NOMO-1 treated with DMSO at 0.1 percent for 48 hours (cell line): ENCODE results near the gene CERS6.

Experiments used
- DNase-seq: peaks from one replicate; lab custom pipeline; 2025; ENCODE audit not compliant: unreplicated experiment; lab: John Stamatoyannopoulos, UW

Gene CERS6

GRCh38 chr2:168596881-168597655 lies 141.0 kb downstream of the CERS6 start:
- DNase-seq: no peak

GRCh38 chr2:168599738-168600137 lies 143.7 kb downstream of the CERS6 start:
- no peak for DNase-seq

GRCh38 chr2:168600949-168601348 lies 144.9 kb downstream of the CERS6 start:
- no peak for DNase-seq

GRCh38 chr2:168601741-168602140 lies 145.7 kb downstream of the CERS6 start:
- peak; percentile 69 for DNase-seq

GRCh38 chr2:168602379-168602778 lies 146.3 kb downstream of the CERS6 start:
- DNase-seq: no peak

GRCh38 chr2:168602846-168603401 lies 146.9 kb downstream of the CERS6 start:
- no peak for DNase-seq

GRCh38 chr2:168603439-168603961 lies 147.4 kb downstream of the CERS6 start:
- DNase-seq: no peak

- DNase-seq: no peak
These were observed 148.2 kb downstream of the CERS6 start for GRCh38 chr2:168604252-168604651.

GRCh38 chr2:168607992-168608391 lies 151.9 kb downstream of the CERS6 start:
- no peak for DNase-seq

GRCh38 chr2:168608796-168609195 lies 152.7 kb downstream of the CERS6 start:
- no peak for DNase-seq

- no peak for DNase-seq
These were observed 155.0 kb downstream of the CERS6 start for GRCh38 chr2:168611091-168611490.

- no peak for DNase-seq
These were observed 156.0 kb downstream of the CERS6 start for GRCh38 chr2:168611896-168612650.

GRCh38 chr2:168612719-168613118 lies 156.6 kb downstream of the CERS6 start:
- DNase-seq: no peak

- no peak for DNase-seq
These were observed 157.5 kb downstream of the CERS6 start for GRCh38 chr2:168613551-168613950.

GRCh38 chr2:168614172-168615018 lies 158.3 kb downstream of the CERS6 start:
- DNase-seq: no peak

GRCh38 chr2:168620554-168620953 lies 164.5 kb downstream of the CERS6 start:
- no peak for DNase-seq

- DNase-seq: no peak
These were observed 166.5 kb downstream of the CERS6 start for GRCh38 chr2:168622559-168622958.

- no peak for DNase-seq
These were observed 168.0 kb downstream of the CERS6 start for GRCh38 chr2:168624028-168624427.

GRCh38 chr2:168626096-168626495 lies 170.0 kb downstream of the CERS6 start:
- DNase-seq: peak; percentile 92

GRCh38 chr2:168626647-168627046 lies 170.6 kb downstream of the CERS6 start:
- DNase-seq: no peak

- no peak for DNase-seq
These were observed 176.6 kb downstream of the CERS6 start for GRCh38 chr2:168632709-168633121.
